Neural progenitor cell (in vitro differentiated cells): ENCODE results near the gene MT1HL1. TPM values are rescaled to one million over a fixed set of nuclear protein-coding genes. Genes with fewer than 3 reads are reported as not detected.

ENCODE experiments used
- DNase-seq: peaks from one replicate; pipeline ENCODE4 v3.0.0-alpha.2; 2016; ENCODE audit warnings: low spot score
- H2AFZ ChIP-seq: fragments of 200-600 bp; sonication (generic); replicated peaks from 2 replicates; pipeline ENCODE4 v1.6.1; 2016; ENCODE audit warnings: antibody characterized with exemption
- H3F3A ChIP-seq: fragments of 200-600 bp; sonication (generic); 2 replicates; pipeline ENCODE4 v1.6.1; 2016; ENCODE audit warnings: antibody characterized with exemption, low read depth
- H3K27ac ChIP-seq: fragments of 200-600 bp; sonication (generic); 2 replicates; pipeline ENCODE4 v1.5.1; 2016; ENCODE audit warnings: mild to moderate bottlenecking
- H3K27me3 ChIP-seq: fragments of 200-600 bp; sonication (generic); 2 replicates; pipeline ENCODE4 v1.6.1; 2016; ENCODE audit warnings: mild to moderate bottlenecking, moderate library complexity
- H3K36me3 ChIP-seq: fragments of 200-600 bp; sonication (generic); 2 replicates; pipeline ENCODE4 v1.5.1; 2016
- H3K4me1 ChIP-seq: fragments of 200-600 bp; sonication (generic); 2 replicates; pipeline ENCODE4 v1.6.1; 2016; ENCODE audit warnings: mixed run types
- H3K4me2 ChIP-seq: fragments of 200-600 bp; sonication (generic); 2 replicates; pipeline ENCODE4 v1.6.1; 2016
- H3K4me3 ChIP-seq: fragments of 200-600 bp; sonication (generic); 2 replicates; pipeline ENCODE4 v1.5.1; 2016
- H3K79me2 ChIP-seq: fragments of 200-600 bp; sonication (generic); 2 replicates; pipeline ENCODE4 v1.6.1; 2016; ENCODE audit warnings: low read depth
- H3K9ac ChIP-seq: fragments of 200-600 bp; sonication (generic); 2 replicates; pipeline ENCODE4 v1.6.1; 2016
- H3K9me3 ChIP-seq: fragments of 200-600 bp; sonication (generic); 2 replicates; pipeline ENCODE4 v1.5.1; 2016; ENCODE audit warnings: low read depth
- H4K20me1 ChIP-seq: fragments of 200-600 bp; sonication (generic); 2 replicates; pipeline ENCODE4 v1.6.1; 2016; ENCODE audit warnings: low read depth
- H3K27ac Mint-ChIP-seq: 3 replicates; pipeline ENCODE4 v1.8.0; 2021; ENCODE audit warnings: mixed read lengths
- H3K27me3 Mint-ChIP-seq: 2 replicates; pipeline ENCODE4 v1.8.0; 2022; ENCODE audit warnings: low read depth, mild to moderate bottlenecking, inconsistent platforms, moderate library complexity, mixed read lengths; ENCODE audit not compliant: insufficient read depth
- H3K36me3 Mint-ChIP-seq: 3 replicates; pipeline ENCODE4 v1.8.0; 2021; ENCODE audit warnings: mixed read lengths
- H3K4me1 Mint-ChIP-seq: 3 replicates; pipeline ENCODE4 v1.8.0; 2021; ENCODE audit warnings: mixed read lengths
- H3K4me3 Mint-ChIP-seq: 3 replicates; pipeline ENCODE4 v1.8.0; 2021; ENCODE audit warnings: mild to moderate bottlenecking, moderate library complexity, mixed read lengths
- H3K9me3 Mint-ChIP-seq: 3 replicates; pipeline ENCODE4 v1.8.0; 2020; ENCODE audit warnings: mixed read lengths
- EZH2 ChIP-seq: fragments of 200-600 bp; sonication (generic); IDR thresholded peaks from 2 replicates; pipeline ENCODE4 v1.6.1; 2017; ENCODE audit warnings: antibody characterized with exemption, mild to moderate bottlenecking, moderate library complexity
- EZH2phosphoT487 ChIP-seq: fragments of 200-600 bp; sonication (generic); IDR thresholded peaks from 2 replicates; pipeline ENCODE4 v1.6.1; 2017; ENCODE audit warnings: antibody characterized with exemption
- total RNA-seq: library from RNA; depleted of rRNA; stranded (reverse); fragments of >200 nt; gene quantifications from 2 replicates; pipeline ENCODE4 v1.2.3, GENCODE V29; 2015; ENCODE audit warnings: low replicate concordance
- TF ChIP-seq, protein P1 (sequence below): fragments of 200-600 bp; sonication (generic); IDR thresholded peaks from 2 replicates; pipeline ENCODE4 v1.5.1; 2017; ENCODE audit warnings: antibody characterized with exemption, mild to moderate bottlenecking

Gene MT1HL1
- total RNA-seq, result not detected in 2 replicates

DNA sequence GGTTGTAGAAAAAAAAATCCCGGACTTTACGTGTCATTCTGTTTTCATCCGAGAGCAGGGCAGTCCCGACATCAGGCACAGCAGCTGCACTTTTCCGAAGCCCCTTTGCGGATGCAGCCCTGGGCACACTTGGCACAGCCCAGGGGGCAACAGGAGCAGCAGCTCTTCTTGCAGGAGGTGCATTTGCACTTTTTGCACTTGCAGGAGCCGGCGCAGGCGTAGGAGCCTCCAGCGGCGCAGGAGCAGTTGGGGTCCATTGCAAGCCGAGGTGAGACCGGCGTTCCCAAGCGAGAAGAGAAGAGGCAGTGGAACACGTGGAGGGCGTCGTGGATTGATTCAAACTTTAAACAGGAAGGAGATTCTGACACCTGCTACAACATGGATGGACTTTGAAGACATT, at the start of gene MT1HL1:
TSS of gene MT1HL1 (minus strand) at position 326 of the 400 bp plus-strand sequence. CDS start at position 257, 69 bp downstream.
- Mint-ChIP-seq H3K36me3 (no peaks in the 10 kb centered on the region), H3K4me3 (no peak within 1 kb of the TSS), H3K4me1 (peaks cover 6% of the 10 kb centered on the region), H3K27ac (no peak within 1 kb of the TSS), H3K9me3 (peaks cover 2% of the 10 kb centered on the region), H3K27me3 (peaks cover 11% of the 10 kb centered on the region)
- no peaks in the 10 kb centered on the region for H3K36me3 ChIP-seq
- no peaks in the 10 kb centered on the region for H3F3A ChIP-seq
- no peak within 1 kb of the TSS for H3K4me3 ChIP-seq
- no peaks in the 10 kb centered on the region for H3K27me3 ChIP-seq
- no peak within 1 kb of the TSS for H3K4me2 ChIP-seq
- H3K4me1 ChIP-seq, result no peaks in the 10 kb centered on the region
- DNase-seq, result no peak
- no peak within 1 kb of the TSS for H3K9ac ChIP-seq
- no peaks in the 10 kb centered on the region for H3K79me2 ChIP-seq
- no peak within 1 kb of the TSS for H3K27ac ChIP-seq
- TF ChIP-seq, protein P1, sequence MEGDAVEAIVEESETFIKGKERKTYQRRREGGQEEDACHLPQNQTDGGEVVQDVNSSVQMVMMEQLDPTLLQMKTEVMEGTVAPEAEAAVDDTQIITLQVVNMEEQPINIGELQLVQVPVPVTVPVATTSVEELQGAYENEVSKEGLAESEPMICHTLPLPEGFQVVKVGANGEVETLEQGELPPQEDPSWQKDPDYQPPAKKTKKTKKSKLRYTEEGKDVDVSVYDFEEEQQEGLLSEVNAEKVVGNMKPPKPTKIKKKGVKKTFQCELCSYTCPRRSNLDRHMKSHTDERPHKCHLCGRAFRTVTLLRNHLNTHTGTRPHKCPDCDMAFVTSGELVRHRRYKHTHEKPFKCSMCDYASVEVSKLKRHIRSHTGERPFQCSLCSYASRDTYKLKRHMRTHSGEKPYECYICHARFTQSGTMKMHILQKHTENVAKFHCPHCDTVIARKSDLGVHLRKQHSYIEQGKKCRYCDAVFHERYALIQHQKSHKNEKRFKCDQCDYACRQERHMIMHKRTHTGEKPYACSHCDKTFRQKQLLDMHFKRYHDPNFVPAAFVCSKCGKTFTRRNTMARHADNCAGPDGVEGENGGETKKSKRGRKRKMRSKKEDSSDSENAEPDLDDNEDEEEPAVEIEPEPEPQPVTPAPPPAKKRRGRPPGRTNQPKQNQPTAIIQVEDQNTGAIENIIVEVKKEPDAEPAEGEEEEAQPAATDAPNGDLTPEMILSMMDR, result no peak
- TF ChIP-seq EZH2phosphoT487 (no peak), EZH2 (no peak)
- H3K9me3 ChIP-seq, result no peaks in the 10 kb centered on the region
- no peak within 1 kb of the TSS for H2AFZ ChIP-seq
- H4K20me1 ChIP-seq, result no peaks in the 10 kb centered on the region

DNA sequence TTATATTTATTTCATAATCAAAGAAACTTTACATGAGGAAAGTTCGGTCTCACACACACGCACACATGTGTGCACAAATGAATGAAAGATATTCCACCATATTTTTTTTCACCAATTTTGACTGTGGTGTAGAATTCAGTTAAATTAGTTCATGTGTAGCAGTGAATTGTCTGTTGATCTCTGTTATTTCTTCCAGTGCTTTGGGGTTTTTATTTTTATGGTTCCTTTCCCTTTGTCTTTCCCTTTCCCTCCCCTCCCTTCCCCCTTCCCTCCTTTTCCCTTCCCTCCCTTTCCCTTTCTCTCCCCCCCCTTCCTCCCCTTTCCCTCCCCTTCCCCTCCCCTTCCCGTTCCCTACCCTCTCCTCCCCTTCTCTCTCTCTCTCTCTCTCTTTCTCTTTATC, 46.7 kb upstream of the MT1HL1 start:
- no peak overlapping the region for H3K27ac Mint-ChIP-seq
- no peak overlapping the region for H3K27ac ChIP-seq
- H3K4me3 Mint-ChIP-seq, result no peak overlapping the region
- no peaks in the 10 kb centered on the region for H3K36me3 Mint-ChIP-seq
- H3K9me3 ChIP-seq, result no peaks in the 10 kb centered on the region
- DNase-seq, result no peak
- no peaks in the 10 kb centered on the region for H3K36me3 ChIP-seq
- H3K4me1 Mint-ChIP-seq, result no peaks in the 10 kb centered on the region
- H3K27me3 Mint-ChIP-seq, result peaks cover 12% of the 10 kb centered on the region
- H3K27me3 ChIP-seq, result peaks cover 12% of the 10 kb centered on the region
- peaks cover 7% of the 10 kb centered on the region for H3K4me1 ChIP-seq
- H3K4me3 ChIP-seq, result no peak overlapping the region
- H4K20me1 ChIP-seq, result no peaks in the 10 kb centered on the region
- H2AFZ ChIP-seq, result no peak overlapping the region
- no peaks in the 10 kb centered on the region for H3K79me2 ChIP-seq
- no peaks in the 10 kb centered on the region for H3F3A ChIP-seq
- no peaks in the 10 kb centered on the region for H3K9me3 Mint-ChIP-seq
- TF ChIP-seq, protein P1, result no peak
- TF ChIP-seq EZH2phosphoT487 (no peak), EZH2 (no peak)
- no peak overlapping the region for H3K4me2 ChIP-seq
- no peak overlapping the region for H3K9ac ChIP-seq

DNA sequence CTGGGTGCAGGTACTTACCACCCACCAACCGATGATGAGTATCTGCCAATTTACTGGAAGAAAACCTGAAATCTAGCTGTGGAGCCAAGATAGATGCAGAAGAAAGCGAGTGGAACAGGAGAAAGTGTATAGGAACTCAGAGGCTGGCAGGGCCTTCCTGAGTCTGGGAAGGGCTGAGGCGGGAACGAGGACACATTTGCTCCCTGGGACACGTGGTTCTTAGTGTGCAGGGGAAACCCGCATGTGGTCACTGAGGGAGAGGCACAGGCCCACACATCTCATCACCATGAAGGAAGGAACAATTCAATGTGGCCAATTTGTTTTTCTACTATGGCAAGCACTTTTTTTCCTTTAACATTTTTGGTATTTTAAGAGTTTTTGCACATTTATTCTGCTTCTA, 45.9 kb upstream of the MT1HL1 start:
- Mint-ChIP-seq H3K27me3 (peaks cover 13% of the 10 kb centered on the region), H3K4me1 (no peaks in the 10 kb centered on the region), H3K4me3 (no peak overlapping the region), H3K36me3 (no peaks in the 10 kb centered on the region), H3K9me3 (no peaks in the 10 kb centered on the region), H3K27ac (no peak overlapping the region)
- no peak overlapping the region for H3K4me2 ChIP-seq
- no peak overlapping the region for H2AFZ ChIP-seq
- no peak for DNase-seq
- H3K27ac ChIP-seq, result no peak overlapping the region
- no peaks in the 10 kb centered on the region for H3K36me3 ChIP-seq
- TF ChIP-seq, protein P1, result no peak
- TF ChIP-seq EZH2phosphoT487 (no peak), EZH2 (no peak)
- peaks cover 7% of the 10 kb centered on the region for H3K4me1 ChIP-seq
- no peak overlapping the region for H3K4me3 ChIP-seq
- H3F3A ChIP-seq, result no peaks in the 10 kb centered on the region
- H3K9ac ChIP-seq, result no peak overlapping the region
- H3K9me3 ChIP-seq, result no peaks in the 10 kb centered on the region
- peaks cover 19% of the 10 kb centered on the region for H3K27me3 ChIP-seq
- no peaks in the 10 kb centered on the region for H4K20me1 ChIP-seq
- H3K79me2 ChIP-seq, result no peaks in the 10 kb centered on the region
